ENCODE measurements around the gene SSR4.

Gene SSR4

DNA sequence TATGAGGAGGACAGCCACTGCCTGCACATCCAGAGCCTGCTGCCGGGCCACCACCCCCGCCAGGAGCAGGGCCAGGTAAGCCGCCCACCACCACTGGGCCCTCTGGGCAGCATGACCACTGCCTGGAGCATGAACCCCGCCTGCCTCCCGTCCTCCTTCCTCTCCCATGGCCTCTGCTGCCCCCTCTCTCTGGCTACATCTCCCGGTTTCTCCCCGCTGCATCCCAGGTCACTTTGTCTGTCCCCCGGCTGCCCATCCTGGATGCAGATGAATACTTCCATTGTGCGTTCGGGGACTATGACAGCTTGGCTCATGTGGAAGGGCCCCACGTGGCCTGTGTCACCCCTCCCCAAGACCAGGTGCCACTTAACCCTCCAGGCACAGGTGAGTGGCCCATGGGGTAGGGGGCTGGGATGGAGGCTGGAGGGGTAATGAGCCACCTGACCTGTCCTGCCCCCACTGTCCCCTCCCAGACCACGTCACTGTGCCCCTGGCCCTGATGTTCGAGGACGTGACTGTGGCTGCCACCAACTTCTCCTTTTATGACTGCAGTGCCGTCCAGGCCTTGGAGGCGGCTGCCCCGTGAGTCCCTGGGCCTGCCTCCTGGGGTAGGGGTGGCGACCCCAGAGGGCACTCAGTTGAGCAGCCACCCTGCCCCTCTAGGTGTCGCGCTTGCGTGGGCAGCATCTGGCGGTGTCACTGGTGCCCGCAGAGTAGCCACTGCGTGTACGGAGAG is 24.4 kb upstream of the SSR4 start:
- peak; percentile 16 for DNase-seq

DNA sequence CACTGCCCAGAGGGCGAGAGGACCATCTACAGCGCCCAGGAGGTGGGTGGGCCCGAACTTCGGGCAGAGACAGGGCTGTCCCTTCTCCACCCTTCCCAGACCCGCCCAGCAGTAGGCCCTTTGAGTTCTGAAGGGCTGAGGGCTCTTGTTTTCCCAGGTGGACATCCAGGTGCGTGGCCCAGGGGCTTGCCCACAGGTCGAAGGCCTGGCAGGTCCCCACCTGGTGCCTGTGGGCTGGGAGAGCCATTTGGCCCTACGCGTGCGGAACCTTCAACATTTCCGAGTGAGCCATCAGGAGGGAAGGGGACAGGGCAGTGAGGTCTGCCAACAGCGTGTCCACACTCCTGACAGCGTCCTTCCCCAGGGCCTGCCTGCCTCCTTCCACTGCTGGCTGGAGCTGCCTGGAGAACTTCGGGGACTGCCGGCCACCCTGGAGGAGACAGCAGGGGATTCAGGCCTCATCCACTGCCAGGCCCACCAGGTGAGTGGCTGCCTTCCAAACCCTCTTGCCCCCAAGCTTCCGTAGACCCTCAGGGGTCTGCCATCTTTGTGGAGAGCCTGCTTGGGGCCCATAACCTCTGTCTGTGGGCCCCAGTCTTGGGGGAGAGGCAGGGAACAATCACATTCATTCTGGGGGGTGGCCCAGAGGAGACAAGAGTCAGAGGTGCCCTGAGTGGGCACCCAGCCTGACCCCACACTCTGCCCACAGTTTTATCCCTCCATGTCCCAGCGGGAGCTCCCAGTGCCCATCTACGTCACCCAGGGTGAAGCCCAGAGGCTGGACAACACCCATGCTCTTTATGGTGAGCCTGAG is 23.7 kb upstream of the SSR4 start:
- peak; percentile 13 for DNase-seq

DNA sequence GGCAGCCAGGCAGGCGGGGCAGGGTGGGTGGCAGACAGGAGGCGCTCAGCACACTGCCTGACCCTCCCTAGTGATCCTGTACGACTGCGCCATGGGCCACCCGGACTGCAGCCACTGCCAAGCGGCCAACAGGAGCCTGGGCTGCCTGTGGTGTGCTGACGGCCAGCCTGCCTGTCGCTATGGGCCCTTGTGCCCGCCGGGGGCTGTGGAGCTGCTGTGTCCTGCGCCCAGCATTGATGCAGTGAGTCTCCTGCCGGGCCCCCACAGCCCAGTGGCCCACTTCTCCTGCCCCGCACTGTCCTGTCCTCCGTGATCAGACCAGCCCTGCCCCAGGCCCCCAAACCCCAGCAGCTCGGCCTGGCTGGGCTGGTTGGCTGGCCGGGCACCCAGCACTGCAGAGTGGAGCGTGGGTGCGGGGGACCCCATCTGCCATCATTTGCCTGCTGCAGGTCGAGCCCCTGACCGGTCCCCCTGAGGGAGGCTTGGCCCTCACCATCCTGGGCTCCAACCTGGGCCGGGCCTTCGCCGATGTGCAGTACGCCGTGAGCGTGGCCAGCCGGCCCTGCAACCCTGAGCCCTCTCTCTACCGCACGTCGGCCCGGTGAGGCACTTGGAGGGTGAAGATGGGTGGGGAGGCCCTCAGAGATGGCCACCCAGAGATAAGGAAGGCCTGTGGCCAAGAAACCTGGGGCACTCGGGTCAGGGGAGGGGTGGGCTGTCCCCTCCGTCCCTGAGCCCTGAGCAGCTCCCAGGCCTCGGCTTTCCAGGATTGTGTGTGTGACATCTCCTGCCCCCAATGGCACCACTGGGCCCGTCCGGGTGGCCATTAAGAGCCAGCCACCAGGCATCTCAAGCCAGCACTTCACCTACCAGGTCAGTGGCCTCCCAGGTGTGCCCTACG is 22.8 kb upstream of the SSR4 start:
- DNase-seq = peak; percentile 11

DNA sequence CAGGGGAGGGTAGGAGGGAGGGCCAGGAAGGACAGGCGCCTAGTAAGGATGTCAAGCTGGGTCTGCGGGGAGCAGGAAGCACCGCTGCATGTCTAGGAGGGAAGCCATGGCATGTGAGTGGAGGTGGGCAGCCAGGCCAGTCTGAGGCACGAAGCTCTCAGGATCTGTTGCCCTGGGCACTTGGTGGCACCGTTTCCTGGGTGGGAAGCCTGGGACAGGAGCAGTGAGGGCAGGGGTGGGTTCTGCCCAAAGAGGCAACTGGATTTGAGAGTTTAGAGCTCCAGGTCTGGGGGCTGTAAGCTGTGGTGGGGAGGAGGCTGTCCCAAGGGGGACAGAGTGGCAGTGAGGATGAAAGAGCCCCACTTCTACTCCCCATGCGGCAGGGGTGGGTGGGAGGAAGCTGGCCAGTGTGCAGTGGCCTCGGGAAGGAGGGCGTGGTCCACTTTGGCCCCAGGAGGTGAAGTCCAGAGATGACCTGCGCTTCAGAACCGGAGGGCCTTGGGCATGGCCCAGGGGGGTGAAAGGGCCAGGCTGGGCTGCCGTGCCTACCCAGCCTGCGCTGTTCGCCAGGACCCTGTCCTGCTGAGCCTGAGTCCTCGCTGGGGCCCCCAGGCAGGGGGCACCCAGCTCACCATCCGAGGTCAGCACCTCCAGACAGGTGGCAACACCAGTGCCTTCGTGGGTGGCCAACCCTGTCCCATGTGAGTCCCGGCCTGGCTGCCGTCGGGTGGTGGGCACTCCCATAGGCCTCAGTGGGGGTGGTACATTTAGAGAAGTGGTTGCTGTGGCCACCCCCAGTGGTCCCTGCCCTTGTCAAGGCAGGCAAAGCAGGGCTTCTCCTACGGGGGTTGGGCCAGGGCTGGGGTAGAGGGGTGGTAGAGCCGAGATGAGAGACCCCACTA is 21.9 kb upstream of the SSR4 start:
- peak; percentile 15 for DNase-seq

DNA sequence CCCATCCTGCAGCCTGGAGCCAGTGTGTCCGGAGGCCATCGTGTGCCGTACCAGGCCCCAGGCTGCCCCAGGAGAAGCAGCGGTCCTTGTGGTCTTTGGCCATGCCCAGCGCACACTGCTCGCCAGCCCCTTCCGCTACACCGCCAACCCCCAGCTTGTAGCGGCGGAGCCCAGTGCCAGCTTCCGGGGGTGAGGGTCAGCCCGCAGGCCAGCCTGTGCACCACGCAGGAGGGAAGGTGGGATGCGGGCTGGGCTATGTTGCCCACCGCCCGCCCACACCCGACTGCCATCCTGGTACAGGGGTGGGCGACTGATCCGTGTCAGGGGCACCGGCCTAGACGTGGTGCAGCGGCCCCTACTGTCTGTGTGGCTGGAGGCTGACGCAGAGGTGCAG is 21.3 kb upstream of the SSR4 start:
- DNase-seq = no peak

DNA sequence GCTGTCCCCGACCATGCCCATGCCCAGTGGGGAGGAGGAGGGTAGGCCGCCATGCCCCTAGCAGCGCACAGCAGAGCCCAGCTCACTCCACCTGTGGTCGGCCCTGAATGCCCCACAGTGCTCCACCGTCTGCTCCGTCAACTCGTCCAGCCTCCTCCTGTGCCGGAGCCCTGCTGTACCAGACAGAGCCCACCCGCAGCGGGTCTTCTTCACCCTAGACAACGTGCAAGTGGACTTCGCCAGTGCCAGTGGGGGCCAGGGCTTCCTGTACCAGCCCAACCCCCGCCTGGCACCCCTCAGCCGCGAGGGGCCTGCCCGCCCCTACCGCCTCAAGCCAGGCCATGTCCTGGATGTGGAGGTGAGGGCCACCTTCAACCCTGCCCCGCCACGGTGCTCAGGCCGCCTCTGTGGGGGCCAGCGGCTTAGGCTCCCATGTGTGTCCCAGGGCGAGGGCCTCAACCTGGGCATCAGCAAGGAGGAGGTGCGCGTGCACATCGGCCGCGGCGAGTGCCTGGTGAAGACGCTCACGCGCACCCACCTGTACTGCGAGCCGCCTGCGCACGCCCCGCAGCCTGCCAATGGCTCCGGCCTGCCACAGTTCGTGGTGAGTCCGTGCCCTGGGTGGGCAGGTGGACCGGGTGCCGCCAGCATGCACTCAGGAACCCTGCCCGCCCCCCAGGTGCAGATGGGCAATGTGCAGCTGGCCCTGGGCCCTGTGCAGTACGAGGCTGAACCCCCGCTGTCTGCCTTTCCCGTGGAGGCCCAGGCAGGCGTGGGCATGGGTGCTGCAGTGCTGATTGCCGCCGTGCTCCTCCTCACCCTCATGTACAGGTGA is 20.5 kb upstream of the SSR4 start:
- peak; percentile 12 for DNase-seq

DNA sequence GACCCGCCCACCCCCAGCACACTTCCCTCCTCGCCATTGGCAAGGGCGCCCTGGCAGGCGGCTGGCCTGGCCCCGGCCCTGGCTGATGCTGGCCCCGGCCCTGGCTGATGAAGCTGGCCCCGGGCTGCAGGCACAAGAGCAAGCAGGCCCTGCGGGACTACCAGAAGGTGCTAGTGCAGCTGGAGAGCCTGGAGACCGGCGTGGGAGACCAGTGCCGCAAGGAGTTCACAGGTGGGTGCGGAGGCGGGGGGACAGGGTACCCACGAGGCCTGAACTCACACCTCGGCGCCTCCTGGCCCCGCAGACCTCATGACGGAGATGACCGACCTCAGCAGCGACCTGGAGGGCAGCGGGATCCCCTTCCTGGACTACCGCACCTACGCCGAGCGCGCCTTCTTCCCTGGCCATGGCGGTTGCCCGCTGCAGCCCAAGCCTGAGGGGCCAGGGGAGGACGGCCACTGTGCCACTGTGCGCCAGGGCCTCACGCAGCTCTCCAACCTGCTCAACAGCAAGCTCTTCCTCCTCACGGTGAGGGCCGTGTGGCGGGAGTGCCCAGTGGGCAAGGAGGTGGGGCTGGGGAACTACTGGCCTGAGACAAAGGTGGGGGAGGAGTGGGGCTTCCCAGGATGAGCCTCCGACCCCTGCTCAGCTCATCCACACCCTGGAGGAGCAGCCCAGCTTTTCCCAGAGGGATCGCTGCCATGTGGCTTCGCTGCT is 19.7 kb upstream of the SSR4 start:
- DNase-seq = peak; percentile 14

DNA sequence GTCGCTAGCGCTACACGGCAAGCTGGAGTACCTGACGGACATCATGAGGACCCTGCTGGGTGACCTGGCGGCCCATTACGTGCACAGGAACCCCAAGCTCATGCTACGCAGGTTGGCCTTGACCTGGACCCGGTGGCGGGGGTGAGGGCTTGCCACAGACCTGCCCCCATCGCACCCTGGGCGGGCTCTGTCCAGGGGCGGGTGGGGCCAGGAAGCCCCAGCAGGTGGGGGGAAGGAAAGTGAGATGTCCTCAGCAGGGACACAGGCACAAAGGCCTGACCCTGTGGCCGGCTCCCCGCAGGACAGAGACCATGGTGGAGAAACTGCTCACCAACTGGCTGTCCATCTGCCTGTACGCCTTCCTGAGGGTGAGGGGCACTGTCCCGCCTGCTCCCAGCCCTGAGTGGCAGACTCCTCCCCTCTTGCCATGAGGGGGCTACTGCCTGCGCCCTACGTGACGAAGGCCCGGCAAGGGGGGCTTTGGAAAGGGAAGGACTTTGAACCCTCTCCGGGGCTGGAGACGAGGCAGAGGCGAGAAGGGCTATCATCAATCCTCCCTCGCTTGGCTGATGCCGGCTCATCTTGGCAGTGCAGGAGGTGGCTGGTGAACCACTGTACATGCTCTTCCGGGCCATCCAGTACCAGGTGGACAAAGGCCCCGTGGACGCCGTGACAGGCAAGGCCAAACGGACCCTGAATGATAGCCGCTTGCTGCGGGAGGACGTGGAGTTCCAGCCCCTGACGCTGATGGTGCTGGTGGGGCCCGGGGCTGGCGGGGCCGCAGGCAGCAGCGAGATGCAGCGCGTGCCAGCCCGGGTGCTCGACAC is 19.0 kb upstream of the SSR4 start:
- DNase-seq = peak; percentile 10

DNA sequence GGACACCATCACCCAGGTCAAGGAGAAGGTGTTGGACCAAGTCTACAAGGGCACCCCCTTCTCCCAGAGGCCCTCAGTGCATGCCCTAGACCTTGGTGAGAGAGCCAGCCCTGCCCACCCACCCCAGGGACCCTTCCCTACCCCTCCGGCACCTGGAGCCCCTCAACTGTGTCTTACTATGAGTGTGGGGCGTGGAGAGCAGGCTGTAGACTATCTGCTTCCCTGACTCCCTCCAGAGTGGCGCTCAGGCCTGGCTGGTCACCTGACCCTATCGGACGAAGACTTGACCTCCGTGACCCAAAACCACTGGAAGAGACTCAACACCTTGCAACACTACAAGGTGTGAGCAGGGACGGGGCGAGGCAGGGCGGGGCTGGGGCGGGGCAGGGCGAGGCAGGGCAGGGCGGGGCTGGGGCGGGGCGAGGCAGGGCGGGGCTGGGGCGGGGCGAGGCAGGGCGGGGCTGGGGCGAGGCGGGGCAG is 18.3 kb upstream of the SSR4 start:
- no peak for DNase-seq

DNA sequence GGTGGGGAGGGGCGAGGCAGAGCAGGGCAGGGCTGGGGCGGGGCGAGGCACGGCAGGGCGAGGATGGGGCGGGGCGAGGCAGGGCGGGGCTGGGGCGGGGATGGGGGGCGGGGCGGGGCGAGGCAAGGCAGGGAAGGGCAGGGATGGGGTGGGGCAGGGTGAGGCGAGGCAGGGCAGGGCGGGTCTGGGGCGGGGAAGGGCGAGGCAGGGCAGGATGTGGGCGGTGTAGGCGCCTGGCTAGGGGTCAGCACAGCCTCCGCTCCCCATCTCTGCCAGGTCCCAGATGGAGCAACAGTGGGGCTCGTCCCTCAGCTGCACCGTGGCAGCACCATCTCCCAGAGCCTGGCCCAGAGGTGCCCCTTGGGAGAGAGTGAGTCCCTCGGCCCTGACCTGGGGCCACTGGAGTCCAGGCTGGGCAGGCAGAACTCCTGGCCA is 17.8 kb upstream of the SSR4 start:
- peak; percentile 16 for DNase-seq

DNA sequence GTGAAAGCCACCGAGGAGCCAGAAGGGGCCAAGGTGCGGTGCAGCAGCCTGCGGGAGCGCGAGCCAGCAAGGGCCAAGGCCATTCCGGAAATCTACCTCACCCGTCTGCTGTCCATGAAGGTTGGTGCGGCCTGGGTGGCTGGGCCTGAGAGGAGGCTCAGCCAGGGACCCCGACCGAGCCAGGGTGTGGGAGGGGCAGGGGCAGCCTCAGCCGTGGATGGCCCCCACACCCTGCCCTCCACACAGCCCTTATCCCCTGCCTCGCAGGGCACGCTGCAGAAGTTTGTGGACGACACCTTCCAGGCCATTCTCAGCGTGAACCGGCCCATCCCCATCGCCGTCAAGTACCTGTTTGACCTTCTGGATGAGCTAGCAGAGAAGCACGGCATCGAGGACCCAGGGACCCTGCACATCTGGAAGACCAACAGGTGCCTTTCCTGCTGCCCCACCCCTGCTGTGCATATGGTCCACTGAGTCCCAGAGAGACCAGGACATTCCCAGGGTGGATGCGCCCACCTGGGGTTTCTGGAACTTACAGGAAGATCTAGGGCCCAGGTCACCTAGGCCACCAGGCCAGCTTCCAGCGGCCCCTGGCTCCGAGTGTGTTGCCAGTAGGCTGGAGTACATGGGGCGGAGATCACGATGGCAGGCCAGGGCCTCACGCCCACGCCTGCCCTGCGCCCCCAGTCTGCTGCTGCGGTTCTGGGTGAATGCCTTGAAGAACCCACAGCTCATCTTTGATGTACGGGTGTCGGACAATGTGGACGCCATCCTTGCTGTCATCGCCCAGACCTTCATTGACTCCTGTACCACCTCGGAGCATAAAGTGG is 17.0 kb upstream of the SSR4 start:
- peak; percentile 19 for DNase-seq

DNA sequence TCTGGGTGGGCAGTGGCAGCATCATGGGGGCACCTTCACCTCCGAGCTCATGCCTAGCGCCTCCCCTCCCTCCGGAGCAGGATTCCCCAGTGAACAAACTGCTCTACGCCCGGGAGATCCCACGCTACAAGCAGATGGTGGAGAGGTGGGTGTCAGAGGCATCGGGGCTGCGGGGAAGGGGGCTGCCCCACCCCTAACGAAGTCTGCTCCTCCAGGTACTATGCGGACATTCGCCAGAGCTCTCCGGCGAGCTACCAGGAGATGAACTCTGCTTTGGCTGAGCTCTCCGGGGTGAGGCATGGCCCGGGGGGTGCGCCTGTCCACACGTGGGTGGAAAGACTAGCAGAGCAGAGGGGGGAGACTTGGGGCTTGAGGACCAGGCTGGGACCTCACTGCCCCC is 16.3 kb upstream of the SSR4 start:
- DNase-seq = no peak

DNA sequence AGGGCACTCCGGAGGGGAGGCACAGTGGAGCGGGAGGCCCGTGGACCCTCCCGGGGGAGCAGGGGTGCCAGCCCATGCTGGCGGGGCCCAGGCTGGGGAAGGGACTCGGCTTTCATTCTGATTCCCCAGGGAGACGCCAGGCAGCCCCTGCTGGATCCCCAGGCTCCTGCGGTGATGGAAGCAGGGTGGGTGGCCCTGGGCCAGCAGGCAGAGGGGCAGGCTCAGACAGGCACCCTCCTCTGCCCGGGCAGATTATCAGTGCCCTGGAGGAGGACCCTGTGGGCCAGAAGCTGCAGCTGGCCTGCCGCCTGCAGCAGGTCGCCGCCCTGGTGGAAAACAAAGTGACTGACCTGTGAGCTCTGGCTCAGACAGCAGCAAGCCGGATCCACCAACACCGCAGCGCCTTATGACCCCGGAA is 15.8 kb upstream of the SSR4 start:
- DNase-seq = no peak

DNA sequence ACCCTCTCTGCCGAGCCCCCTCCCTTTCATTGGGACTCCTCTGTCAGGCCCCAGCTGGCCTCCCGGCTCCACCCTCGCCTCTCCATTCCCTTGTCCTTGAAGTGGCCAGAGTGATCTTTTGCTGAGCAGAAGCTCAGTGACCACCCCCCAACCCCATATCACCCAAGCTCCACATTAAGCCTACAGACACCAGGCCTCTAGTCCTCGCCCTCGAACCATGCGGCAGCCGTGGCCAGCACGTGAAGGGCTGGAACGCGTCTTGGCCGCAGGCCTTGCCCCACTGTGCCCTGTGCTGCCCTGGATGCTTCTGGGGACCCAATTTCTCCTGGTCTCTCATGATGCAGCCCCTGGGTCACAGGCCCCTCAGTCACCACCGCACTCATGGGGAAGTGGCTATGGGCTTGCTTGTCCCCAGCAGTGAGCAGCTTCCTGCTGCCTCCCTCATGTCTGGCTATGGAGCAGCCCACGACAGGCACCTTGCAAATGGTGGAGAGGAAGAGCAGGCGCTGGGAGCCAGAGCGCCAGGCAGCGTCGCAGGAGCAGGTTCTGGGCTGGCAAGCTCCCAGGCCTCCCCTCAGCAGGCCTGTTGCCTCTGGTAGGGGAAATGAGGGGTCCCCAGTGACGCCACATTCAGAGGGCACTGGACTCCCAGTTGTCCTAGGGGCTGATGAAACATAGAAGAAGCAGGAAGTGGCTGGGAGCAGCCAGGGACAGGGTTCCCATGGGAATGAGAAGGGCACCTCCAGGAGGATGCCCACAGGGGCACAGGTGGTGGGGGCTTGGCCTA is 14.4 kb upstream of the SSR4 start:
- DNase-seq = no peak

DNA sequence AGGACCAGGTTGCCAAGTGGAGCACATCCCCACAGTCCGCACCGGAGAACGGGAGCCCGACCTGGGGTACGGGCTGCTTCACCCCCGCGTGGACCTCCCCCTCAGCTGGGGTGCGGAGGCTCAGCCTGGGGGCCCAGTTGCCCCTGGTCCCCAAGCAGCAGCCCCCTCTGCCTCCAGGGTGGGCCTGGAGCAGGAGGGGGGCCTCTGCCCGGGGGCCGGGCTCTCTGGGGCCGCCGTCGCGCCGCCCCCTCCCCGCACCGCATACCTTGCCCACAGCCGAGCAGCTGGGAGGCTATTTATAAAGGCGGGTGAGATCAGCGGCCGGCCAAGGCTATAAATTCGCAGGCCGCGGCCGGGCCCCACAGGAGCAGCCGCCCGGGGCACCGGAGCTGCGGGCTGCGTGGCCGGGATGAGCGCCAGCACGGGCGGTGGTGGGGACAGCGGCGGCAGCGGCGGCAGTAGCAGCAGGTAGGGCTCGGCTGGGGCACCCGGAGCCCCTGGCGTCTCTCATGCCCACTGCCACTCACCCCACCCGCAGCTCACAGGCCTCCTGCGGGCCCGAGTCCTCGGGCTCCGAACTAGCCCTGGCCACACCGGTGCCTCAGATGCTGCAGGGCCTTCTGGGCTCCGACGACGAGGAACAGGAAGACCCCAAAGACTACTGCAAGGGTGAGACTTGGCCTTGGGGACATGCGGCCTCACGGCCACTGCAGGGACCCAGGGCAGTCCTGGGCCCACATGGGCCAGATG is 13.6 kb upstream of the SSR4 start, which contains the start of gene SRPK3:
TSS of gene SRPK3 (plus strand) at position 364 of the 750 bp plus-strand sequence. CDS start at position 410, 46 bp downstream.
- peak; percentile 65 for DNase-seq

DNA sequence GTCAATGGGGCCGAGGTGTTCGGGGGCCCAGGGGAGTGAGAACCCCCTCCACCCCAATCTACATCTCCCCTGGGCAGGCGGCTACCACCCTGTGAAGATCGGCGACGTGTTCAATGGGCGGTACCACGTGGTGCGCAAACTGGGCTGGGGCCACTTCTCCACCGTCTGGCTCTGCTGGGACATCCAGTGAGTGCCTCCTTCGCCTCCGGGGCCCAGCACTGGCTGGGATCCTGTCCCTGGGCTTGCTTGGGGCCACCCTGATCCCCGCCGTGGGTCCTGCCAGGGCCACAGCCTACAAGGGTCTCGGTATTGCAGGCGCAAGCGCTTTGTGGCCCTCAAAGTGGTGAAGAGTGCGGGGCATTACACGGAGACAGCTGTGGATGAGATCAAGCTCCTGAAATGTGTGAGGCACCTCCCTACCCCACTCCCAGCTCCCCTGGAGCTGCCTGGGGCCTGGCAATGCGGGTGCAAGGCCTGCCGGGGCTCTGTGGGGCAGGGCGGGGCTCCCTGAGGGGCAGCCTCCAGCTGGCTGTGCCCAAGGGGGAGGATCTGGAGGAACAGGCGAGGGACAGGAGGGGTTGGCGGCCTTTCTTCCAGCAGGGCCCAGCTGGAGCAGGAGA is 12.9 kb upstream of the SSR4 start:
- no peak for DNase-seq
